HG02798 (cell line): ENCODE measurements around the gene LIG1.
"Not testable (repeated sequence)": the region's sequence is repeated elsewhere in the genome, so short reads cannot be mapped to it uniquely, and the experiment has no call there.

ENCODE experiments used
- ATAC-seq: cut with Tn5 transposase; IDR thresholded peaks from one replicate; pipeline ENCODE4 v1.9.1; 2021; ENCODE audit warnings: mild to moderate bottlenecking; ENCODE audit not compliant: unreplicated experiment, poor library complexity

Gene LIG1

DNA sequence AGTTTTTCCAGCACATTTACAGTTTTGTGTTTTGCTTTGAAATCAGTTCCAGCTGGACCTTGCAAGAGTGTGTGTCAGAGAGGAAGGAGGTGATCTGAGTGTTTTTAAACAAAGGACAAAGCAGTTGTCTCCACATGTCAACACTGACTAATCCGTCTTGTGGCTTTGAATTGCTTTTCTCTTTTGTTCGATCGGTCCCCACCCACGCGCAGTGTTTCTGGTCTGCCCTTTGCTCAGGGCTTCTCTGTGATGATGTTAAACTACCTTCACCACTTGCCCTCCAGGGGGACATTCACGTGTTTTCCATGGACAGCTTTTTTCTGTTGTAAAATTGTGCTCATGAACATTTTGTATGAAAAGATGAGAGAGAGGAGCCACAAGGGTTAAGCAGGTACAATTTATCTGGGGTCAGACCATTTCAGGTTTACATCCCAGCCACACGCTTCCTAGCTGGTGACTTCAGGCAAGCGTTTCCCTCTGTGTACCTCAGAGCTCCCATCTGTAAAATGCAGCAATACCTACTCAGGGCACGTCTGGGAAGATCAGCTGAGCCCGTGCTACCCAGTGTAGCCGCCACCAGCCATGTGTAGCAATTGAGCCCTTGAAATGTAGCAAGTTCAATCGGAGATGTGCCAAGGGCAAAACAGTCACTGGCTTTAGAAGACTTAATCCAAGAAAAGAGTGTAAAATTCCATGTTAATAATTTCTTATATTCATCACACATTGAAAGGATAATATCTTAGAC, 46.1 kb downstream of the LIG1 start:
- no peak for ATAC-seq

- ATAC-seq, result no peak
These were observed 47.7 kb downstream of the LIG1 start for GRCh38 chr19:48122421-48122820.

GRCh38 chr19:48121909-48122371, 48.2 kb downstream of the LIG1 start:
- no peak for ATAC-seq

- ATAC-seq, result no peak
These were observed 49.1 kb downstream of the LIG1 start for GRCh38 chr19:48121066-48121465.

GRCh38 chr19:48120505-48120904, 49.6 kb downstream of the LIG1 start:
- ATAC-seq, result no peak

- no peak for ATAC-seq
These were observed 52.0 kb downstream of the LIG1 start for GRCh38 chr19:48118131-48118517.

DNA sequence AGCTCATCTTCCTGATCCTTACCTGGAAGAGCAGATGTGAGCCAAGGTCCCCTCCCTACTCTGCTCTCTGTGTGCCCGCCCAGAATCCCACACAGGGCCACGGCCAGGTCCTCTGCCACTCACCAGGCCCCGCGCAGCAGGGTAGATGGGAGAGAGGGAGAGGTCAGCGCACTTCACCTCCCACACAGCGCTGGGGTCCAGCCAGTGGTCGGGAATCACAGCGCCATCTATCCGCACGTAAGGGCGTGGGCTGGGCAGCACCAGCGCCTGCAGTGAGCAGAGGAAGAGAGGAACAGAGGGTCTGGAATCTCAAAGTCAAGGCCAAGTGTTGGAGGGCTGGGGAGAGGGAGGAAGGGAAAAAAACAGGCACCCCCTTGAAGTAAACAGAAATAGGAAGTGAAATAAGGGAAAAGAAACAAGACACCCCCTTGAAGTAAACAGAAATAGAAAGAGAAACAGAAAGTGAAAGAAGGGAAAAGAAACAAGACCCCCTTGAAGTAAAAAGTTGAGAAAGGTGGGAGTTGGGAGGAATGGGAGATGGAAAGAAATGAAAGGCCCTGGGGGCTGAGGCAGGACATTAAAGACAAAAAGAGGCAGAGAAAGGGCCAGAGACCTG, 52.5 kb downstream of the LIG1 start:
- no peak for ATAC-seq

DNA sequence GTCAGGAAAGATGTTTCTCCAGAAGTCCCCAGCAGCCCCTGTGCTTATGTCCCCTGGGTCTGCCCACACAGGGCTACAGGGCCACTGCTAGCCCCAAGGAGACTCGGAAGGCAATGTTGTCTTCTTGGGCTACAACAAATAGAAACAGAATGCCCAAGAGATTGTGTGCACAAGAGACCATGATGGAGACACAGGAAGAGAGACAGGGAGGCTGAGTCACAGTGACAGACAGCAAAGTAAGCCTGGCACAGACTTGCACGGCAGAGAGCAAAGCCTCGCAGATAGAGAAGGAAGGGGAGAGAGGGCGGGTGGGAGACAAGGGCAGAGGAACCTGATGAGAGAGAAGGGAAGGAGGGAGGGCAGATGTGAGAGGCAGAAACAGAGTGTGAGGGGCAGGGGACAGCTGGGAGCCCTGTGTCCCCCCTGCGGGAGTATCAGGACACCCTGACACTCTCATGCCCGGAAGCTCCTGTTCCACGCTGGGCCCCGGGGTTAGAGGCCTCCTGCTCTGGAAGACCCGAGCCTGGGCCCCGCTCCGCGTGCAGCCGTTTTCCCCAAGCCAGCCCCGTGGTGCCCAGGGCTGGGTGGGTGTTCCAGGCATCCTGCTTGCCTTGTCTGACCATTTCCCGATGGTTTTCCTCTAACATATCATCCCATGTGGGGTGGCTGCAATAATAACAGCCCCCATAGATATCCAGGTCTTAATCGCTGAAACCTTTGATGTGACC, 56.8 kb downstream of the LIG1 start:
- ATAC-seq, result no peak

GRCh38 chr19:48111280-48111679, 58.9 kb downstream of the LIG1 start:
- ATAC-seq, result no peak

- ATAC-seq, result peak; percentile 65
These were observed 59.7 kb downstream of the LIG1 start, which contains the start of gene PLA2G4C for GRCh38 chr19:48110350-48110966. PLA2G4C (minus strand) TSS chr19:48110817; CDS start chr19:48106529, 4,288 bp downstream.

DNA sequence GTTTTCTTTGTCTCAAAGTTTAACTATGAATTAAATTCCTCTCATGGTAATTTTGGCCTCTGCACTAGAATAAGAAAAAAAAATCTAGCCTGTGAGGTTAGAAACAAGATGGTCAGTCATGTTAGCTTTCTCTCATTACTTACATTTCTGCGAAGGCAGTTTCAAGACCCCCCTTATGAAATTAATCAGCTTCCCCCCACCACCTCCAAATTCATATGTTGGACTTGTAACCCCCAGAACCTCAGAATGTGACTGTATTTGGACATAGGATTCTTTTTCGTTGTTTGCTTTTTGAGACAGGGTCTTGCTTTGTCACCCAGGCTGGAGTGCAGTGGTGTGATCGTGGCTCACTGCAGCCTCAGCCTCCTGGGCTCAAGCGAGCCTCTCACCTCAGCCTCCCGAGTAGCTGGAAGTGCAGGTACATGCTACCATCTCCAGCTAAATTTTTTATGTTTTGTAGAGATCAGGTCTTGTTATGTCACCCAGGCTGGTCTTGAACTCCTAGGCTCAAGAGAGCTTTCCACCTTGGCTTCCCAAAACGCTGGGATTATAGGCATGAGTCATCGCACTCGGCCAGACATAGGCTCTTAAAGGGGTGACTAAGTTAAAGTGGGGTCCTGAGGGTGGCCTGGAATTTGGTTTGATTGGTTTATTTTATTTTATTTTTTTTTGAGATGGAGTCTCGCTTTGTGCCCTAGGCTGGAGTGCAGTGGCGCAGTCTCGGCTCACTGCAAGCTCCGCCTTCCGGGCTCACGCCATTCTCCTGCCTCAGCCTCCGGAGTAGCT, 61.0 kb downstream of the LIG1 start:
- ATAC-seq, result no peak

DNA sequence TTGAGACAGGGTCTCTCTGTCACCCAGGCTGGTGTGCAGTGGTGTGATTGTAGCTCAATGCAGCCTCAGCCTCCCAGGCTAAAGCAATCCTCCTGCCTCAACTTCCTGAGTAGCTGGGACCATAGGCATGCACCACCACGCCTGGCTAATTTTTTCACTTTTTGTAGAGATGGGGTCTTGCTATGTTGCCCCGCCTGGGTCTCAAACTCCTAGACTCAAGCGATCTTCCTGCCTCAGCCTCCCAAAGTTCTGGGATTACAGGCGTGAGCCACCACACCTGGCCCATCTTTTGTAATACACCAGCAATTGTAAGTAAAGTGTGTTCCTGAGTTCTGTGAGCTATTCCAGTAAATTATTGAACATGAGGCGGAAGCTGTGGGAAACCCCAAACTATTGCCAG, 66.2 kb downstream of the LIG1 start:
- ATAC-seq, result no peak

DNA sequence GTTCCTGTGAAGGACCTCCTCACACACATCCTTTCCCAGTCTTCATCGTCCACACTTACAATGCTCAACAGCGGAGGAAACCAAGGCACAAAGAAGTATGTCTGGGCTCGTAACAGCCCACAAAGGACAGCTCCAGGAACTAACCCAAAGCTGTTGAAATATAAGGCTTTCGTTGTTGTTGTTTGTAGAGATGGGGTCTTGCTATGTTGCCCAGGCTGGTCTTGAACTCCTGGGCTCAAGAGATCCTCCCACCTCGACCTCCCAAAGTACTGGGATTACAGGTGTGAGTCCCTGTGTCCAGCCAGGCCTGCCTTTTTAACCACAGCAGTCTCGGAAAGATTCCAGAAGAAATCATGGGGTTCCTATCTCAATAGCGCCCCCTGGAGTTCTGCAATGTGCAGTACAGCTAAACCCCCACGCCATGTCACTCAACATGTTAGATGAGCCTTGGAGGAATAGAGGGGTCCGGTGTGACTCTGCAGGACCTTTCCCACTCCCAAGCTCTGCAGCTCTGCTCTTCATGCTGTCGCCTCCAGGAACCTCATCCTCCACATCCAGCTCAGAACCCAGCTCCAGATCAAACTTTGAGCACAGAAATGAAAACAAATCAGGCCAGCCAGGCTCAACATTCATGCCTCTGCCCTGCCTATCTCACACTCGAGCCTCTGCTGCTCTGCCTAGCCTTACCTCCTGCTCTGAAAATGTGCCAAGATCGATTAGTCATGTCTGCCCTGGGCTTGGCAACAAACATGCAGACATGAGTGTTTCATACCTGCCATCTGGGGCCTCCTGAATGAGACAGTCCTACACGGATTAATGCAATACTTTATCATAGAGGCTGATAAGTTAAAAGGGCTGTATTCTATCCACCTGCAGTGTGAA, 67.0 kb downstream of the LIG1 start:
- ATAC-seq, result no peak

DNA sequence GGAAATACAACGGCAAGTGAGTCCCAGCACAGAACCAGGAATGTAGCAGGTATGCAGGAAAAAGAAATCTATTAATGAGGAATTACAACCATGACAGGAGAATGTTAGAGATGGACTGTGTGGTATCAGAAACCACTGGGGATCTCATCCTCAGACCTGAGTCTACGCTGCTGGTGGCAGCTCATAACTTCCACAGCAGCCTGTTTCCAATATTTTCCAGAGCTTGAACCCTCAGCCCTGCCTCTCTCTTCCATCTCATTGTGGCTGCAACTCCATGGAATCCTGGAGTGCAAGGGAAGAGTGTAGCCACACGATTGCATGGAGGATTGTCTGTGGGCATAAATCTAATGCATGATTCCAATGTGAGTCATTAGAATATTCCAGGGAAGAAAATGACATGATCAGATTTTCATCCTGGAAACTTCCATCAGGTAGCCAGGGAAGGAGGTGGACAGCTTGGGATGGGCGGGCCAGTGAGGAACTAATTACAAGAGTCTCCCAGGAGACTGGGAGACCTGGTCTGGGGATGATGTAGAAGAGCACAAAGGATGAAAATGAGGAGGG, 74.5 kb downstream of the LIG1 start:
- no peak for ATAC-seq

DNA sequence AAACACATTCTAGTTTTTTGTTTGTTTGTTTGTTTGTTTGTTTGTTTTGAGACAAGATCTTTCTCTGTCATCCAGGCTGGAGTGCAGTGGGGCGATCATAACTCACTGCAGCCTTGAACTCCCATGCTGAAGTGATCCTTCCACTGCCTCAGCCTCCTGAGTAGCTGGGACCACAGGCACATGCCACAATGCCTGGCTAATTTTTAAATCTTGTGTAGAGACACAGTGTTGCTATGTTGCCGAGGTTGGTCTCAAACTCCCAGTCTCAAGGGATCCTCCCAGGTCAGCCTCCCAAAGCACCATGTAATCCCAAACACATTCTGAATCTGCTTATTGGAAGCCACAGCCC, 75.3 kb downstream of the LIG1 start:
- ATAC-seq, result no peak

DNA sequence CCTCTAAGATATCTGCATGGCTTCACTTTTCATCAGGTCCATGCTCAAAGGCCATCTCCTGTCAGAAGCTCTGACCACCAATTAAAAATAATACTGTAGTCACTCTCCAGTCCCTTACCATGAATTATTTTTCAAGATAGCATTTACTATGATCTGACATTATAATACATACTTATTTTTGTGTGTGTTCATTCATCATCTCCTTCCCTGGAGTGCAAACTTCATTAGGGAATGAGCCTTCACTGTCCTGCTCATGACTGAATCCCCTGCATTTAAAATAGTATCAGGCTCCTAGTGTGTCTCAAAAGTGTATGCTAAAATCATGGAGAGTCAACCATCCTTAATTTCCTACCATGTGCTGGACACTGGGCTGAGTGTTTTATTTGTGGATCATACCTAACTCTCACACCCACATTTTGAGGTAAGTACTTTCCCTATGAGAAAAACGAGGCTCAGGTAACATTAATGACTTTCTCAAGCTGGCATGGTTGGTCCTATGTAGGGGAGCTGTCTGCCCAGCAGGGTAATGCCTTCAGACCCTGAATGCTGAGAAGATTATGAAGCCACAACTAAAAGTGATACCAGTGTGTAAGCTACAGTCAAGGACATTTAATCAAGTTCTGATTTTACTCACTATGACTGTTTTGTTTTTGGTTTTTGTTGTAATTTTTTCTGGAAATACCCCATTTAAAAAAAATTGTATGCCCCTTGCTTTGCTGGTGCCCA, 75.9 kb downstream of the LIG1 start:
- ATAC-seq, result no peak

GRCh38 chr19:48091111-48091718, 78.9 kb downstream of the LIG1 start:
- not testable (repeated sequence) for ATAC-seq

DNA sequence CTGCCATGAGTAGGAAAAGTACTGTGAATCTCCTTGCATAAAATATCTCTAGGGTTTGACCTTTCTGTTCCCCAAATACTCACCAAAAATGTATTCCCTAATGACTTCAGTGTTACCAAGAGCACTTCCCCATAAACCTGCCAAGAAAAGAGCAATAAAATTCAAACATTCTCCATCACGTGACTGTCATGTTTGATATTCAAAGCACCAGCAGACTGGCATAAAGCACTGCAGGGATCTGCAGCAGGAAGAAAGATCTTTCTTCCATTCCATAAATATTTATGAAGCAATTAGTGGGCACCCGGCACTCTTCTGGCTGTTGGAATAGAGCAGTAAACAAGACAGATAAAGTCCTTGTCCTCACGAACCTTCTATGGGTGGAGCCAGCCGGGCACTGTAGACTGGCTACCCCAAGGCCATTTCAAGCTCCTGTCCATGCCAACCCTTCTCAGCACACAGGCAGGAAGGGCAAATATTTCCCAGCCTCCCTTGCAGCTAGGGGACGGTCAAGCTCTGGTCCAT, 79.8 kb downstream of the LIG1 start:
- ATAC-seq, result no peak
